IPS-15b (cell line): ENCODE measurements around the gene SLC9A3.

ENCODE experiments used
- H3K27me3 ChIP-seq: one replicate; pipeline ENCODE4 v1.6.1; 2013; ENCODE audit warnings: low read length; ENCODE audit not compliant: control insufficient read depth, insufficient read depth
- H3K36me3 ChIP-seq: one replicate; pipeline ENCODE4 v1.6.1; 2013; ENCODE audit warnings: low read length; ENCODE audit not compliant: control insufficient read depth, insufficient read depth
- H3K4me1 ChIP-seq: one replicate; pipeline ENCODE4 v1.6.1; 2013; ENCODE audit warnings: mild to moderate bottlenecking, low read length; ENCODE audit not compliant: control insufficient read depth, insufficient read depth
- H3K4me3 ChIP-seq: one replicate; pipeline ENCODE4 v1.5.1; 2013; ENCODE audit warnings: low read depth, low read length
- H3K9ac ChIP-seq: one replicate; pipeline ENCODE4 v1.6.1; 2013; ENCODE audit warnings: low read depth, mild to moderate bottlenecking, low read length
- H3K9me3 ChIP-seq: one replicate; pipeline ENCODE4 v1.6.1; 2013; ENCODE audit warnings: mild to moderate bottlenecking, low read length; ENCODE audit not compliant: control insufficient read depth, insufficient read depth

The SLC9A3 gene

GRCh38 chr5:420632-421286 is 103.5 kb downstream of the SLC9A3 start:
- Histone ChIP-seq H3K9ac (no peak overlapping the region), H3K9me3 (no peaks in the 10 kb centered on the region), H3K27me3 (no peaks in the 10 kb centered on the region), H3K36me3 (no peaks in the 10 kb centered on the region), H3K4me3 (no peak overlapping the region), H3K4me1 (no peaks in the 10 kb centered on the region)
